ENCODE results near the gene FMN1.
"Not testable (repeated sequence)": the region's sequence is repeated elsewhere in the genome, so short reads cannot be mapped to it uniquely, and the experiment has no call there.

Gene FMN1

GRCh38 chr15:32873284-32874114, 321.0 kb downstream of the FMN1 start:
- no peak for DNase-seq

- no peak for DNase-seq
Observed at GRCh38 chr15:32872621-32873283, 321.8 kb downstream of the FMN1 start.

GRCh38 chr15:32871883-32872282, 322.6 kb downstream of the FMN1 start:
- DNase-seq = no peak

GRCh38 chr15:32870240-32871033, 324.1 kb downstream of the FMN1 start:
- no peak for DNase-seq

- no peak for DNase-seq
Observed at GRCh38 chr15:32869776-32870175, 324.7 kb downstream of the FMN1 start.

GRCh38 chr15:32867313-32867626, 327.2 kb downstream of the FMN1 start:
- DNase-seq = no peak

GRCh38 chr15:32866454-32867312, 327.8 kb downstream of the FMN1 start:
- DNase-seq = no peak

- DNase-seq = no peak
Observed at GRCh38 chr15:32864841-32865240, 329.7 kb downstream of the FMN1 start.

- no peak for DNase-seq
Observed at GRCh38 chr15:32864051-32864450, 330.5 kb downstream of the FMN1 start.

GRCh38 chr15:32861761-32862160, 332.8 kb downstream of the FMN1 start:
- DNase-seq = no peak

GRCh38 chr15:32861174-32861573, 333.3 kb downstream of the FMN1 start:
- DNase-seq = no peak

- no peak for DNase-seq
Observed at GRCh38 chr15:32859996-32860395, 334.5 kb downstream of the FMN1 start.

- DNase-seq = no peak
Observed at GRCh38 chr15:32859251-32859650, 335.3 kb downstream of the FMN1 start.

- DNase-seq = no peak
Observed at GRCh38 chr15:32857732-32858131, 336.8 kb downstream of the FMN1 start.

GRCh38 chr15:32856753-32857152, 337.8 kb downstream of the FMN1 start:
- no peak for DNase-seq

GRCh38 chr15:32855942-32856341, 338.6 kb downstream of the FMN1 start:
- no peak for DNase-seq

- DNase-seq = no peak
Observed at GRCh38 chr15:32853592-32853991, 340.9 kb downstream of the FMN1 start.

- no peak for DNase-seq
Observed at GRCh38 chr15:32852771-32853170, 341.7 kb downstream of the FMN1 start.

GRCh38 chr15:32852017-32852416, 342.5 kb downstream of the FMN1 start:
- DNase-seq = no peak

- DNase-seq = no peak
Observed at GRCh38 chr15:32851572-32851971, 342.9 kb downstream of the FMN1 start.

- DNase-seq = no peak
Observed at GRCh38 chr15:32849769-32850668, 344.5 kb downstream of the FMN1 start.

- not testable (repeated sequence) for DNase-seq
Observed at GRCh38 chr15:32846671-32847070, 347.8 kb downstream of the FMN1 start.

Measured in NCI-H1048 (cell line).